Keratinocyte (primary cell): ENCODE measurements around the gene SLC39A8. TPM values are rescaled to one million over a fixed set of nuclear protein-coding genes. Genes with fewer than 3 reads are reported as not detected.

ENCODE experiments used
- DNase-seq: peaks from one replicate; pipeline ENCODE4 v3.0.0-alpha.2; 2011; ENCODE audit warnings: low read depth, missing footprints, low spot score
- FAIRE-seq: peaks from 2 replicates; lab custom pipeline; 2011; peaks lifted over from hg19 to GRCh38; lab: Jason Lieb, UNC
- H2AFZ ChIP-seq: 2 replicates; pipeline ENCODE4 v1.6.0; 2012; ENCODE audit warnings: low read length, control low read depth, inconsistent platforms; ENCODE audit not compliant: control insufficient read depth
- H3K27ac ChIP-seq: 2 replicates; pipeline ENCODE4 v1.5.1; 2011; ENCODE audit warnings: low read length; ENCODE audit not compliant: control insufficient read depth, insufficient read depth
- H3K27me3 ChIP-seq: 3 replicates; pipeline ENCODE4 v1.6.0; 2011; ENCODE audit warnings: low read length; ENCODE audit not compliant: control insufficient read depth, insufficient read depth; ENCODE audit errors: extremely low read depth
- H3K36me3 ChIP-seq, 2 experiments: 2 replicates in 1 of 2; 3 replicates in 1 of 2; pipeline ENCODE4 v1.5.1; 2011; ENCODE audit warnings: low read length in 2 of 2, mild to moderate bottlenecking in 1 of 2; ENCODE audit not compliant: control insufficient read depth in 2 of 2, insufficient read depth in 2 of 2; ENCODE audit errors: extremely low read depth in 1 of 2
- H3K4me1 ChIP-seq: 3 replicates; pipeline ENCODE4 v1.5.1; 2011; ENCODE audit warnings: low read length; ENCODE audit not compliant: control insufficient read depth, insufficient read depth; ENCODE audit errors: extremely low read depth
- H3K4me2 ChIP-seq: 3 replicates; pipeline ENCODE4 v1.6.0; 2011; ENCODE audit warnings: low read depth, low read length; ENCODE audit not compliant: control insufficient read depth, insufficient read depth; ENCODE audit errors: extremely low read depth
- H3K4me3 ChIP-seq, 3 experiments: fragments of 200-600 bp in 1 of 3; sonication (generic) in 1 of 3; 2 replicates in 2 of 3; 3 replicates in 1 of 3; pipeline ENCODE4 v1.5.1; 2011 to 2016; ENCODE audit warnings: low read length in 3 of 3, mild to moderate bottlenecking in 3 of 3, control low read depth in 2 of 3, inconsistent platforms in 1 of 3, low read depth in 1 of 3, mixed read lengths in 1 of 3, mixed run types in 1 of 3, moderate library complexity in 1 of 3; ENCODE audit not compliant: control insufficient read depth in 2 of 3, insufficient read depth in 2 of 3; ENCODE audit errors: extremely low read depth in 1 of 3
- H3K79me2 ChIP-seq: 2 replicates; pipeline ENCODE4 v1.6.0; 2012; ENCODE audit warnings: low read length; ENCODE audit not compliant: control insufficient read depth, insufficient read depth
- H3K9ac ChIP-seq: 3 replicates; pipeline ENCODE4 v1.6.0; 2011; ENCODE audit warnings: low read length; ENCODE audit not compliant: control insufficient read depth, insufficient read depth; ENCODE audit errors: extremely low read depth
- H3K9me1 ChIP-seq: 3 replicates; pipeline ENCODE4 v1.6.0; 2011; ENCODE audit warnings: low read length; ENCODE audit not compliant: control insufficient read depth, insufficient read depth; ENCODE audit errors: extremely low read depth
- H3K9me3 ChIP-seq: 2 replicates; pipeline ENCODE4 v1.5.1; 2012; ENCODE audit warnings: low read depth, low read length; ENCODE audit not compliant: control insufficient read depth
- H4K20me1 ChIP-seq: 3 replicates; pipeline ENCODE4 v1.6.0; 2011; ENCODE audit warnings: low read length; ENCODE audit not compliant: control insufficient read depth, insufficient read depth; ENCODE audit errors: extremely low read depth
- EZH2 ChIP-seq: IDR thresholded peaks from one replicate; pipeline ENCODE4 v1.6.1; 2012; ENCODE audit warnings: inconsistent platforms, mild to moderate bottlenecking, low read length, moderate library complexity
- dilution Hi-C: fragments of 300-500 bp; cut with MboI; formaldehyde crosslinking; loops from one replicate; pipeline ENCODE4 v1.7.0; 2020; ENCODE audit warnings: low sequenced_read_pairs; ENCODE audit not compliant: extremely low pct_ligation_motif_present
- polyA plus RNA-seq, 5 experiments: library from polyadenylated mRNA; depleted of rRNA in 3 of 5; stranded (reverse) in 3 of 5; stranded (forward) in 1 of 5; unstranded in 1 of 5; fragments of >200 nt; gene quantifications; 1 replicate in 1 of 5; 2 replicates in 3 of 5; 3 replicates in 1 of 5; pipeline versions ENCODE4 v1.2.1 to v1.2.3, GENCODE V29; 2011 to 2012; ENCODE audit warnings: missing spikeins in 2 of 5, low read depth in 1 of 5, low replicate concordance in 1 of 5
- TF ChIP-seq, protein P1 (sequence below), 3 experiments: IDR thresholded peaks in 1 of 3; conservative IDR thresholded peaks in 1 of 3; optimal IDR thresholded peaks in 1 of 3; 2 replicates in 2 of 3; 3 replicates in 1 of 3; pipeline versions ENCODE3 to v1.5.1; 2011; ENCODE audit warnings: low read length in 3 of 3, mild to moderate bottlenecking in 3 of 3, moderate library complexity in 2 of 3, control low read depth in 1 of 3, inconsistent platforms in 1 of 3; ENCODE audit not compliant: insufficient read depth in 2 of 3; ENCODE audit errors: extremely low read depth in 1 of 3

Gene SLC39A8
- polyA plus RNA-seq, 1 donor (not counting 4 experiments of a cell fraction or from before 2014, with no cell fraction given) = 7.5 TPM

DNA sequence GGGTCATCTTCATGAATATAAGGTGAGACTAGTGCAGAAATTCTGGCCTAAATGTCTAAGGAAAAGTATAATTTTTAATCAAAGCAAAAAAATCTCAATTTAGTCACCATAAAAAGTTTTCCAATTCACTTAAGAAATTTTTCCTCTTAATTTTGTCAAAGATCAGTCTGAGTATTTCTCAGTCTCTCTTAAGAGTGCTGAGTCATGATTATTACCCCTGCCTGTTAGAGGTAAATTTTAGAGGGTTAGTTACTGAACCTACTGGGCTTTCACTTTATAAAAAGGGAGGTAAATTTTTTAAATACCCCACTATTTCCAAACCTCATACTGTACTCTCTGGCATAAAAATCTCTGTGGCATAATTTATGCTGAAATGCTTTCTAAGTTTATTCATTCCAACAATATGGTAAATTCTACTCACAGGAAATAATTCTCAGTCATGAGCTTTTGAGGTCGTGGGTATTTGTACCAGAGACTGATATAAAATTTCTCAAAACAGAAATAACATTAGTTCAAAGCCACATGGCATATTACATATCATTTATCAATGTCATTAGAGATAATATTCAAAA lies 122.4 kb downstream of the SLC39A8 start:
- Histone ChIP-seq H3K4me2 (no peak overlapping the region), H3K9me1 (no peaks in the 10 kb centered on the region), H3K9me3 (no peaks in the 10 kb centered on the region), H3K4me1 (no peaks in the 10 kb centered on the region), H2AFZ (no peak overlapping the region), H3K79me2 (no peaks in the 10 kb centered on the region), H3K4me3 (no peak overlapping the region), H3K27ac (no peak overlapping the region), H3K36me3 (no peaks in the 10 kb centered on the region), H3K9ac (no peak overlapping the region), H4K20me1 (no peaks in the 10 kb centered on the region), H3K27me3 (peaks cover 6% of the 10 kb centered on the region)
- FAIRE-seq (no peak), DNase-seq (no peak)
- dilution Hi-C loops = no loop called here
- no peak for TF ChIP-seq EZH2
- TF ChIP-seq, protein P1, sequence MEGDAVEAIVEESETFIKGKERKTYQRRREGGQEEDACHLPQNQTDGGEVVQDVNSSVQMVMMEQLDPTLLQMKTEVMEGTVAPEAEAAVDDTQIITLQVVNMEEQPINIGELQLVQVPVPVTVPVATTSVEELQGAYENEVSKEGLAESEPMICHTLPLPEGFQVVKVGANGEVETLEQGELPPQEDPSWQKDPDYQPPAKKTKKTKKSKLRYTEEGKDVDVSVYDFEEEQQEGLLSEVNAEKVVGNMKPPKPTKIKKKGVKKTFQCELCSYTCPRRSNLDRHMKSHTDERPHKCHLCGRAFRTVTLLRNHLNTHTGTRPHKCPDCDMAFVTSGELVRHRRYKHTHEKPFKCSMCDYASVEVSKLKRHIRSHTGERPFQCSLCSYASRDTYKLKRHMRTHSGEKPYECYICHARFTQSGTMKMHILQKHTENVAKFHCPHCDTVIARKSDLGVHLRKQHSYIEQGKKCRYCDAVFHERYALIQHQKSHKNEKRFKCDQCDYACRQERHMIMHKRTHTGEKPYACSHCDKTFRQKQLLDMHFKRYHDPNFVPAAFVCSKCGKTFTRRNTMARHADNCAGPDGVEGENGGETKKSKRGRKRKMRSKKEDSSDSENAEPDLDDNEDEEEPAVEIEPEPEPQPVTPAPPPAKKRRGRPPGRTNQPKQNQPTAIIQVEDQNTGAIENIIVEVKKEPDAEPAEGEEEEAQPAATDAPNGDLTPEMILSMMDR (optimal IDR thresholded peaks at IDR 0.05 in 1 of 3, IDR thresholded peaks at IDR 0.05 in 1 of 3, conservative IDR thresholded peaks at IDR 0.05 in 1 of 3; ENCODE audit: extremely low read depth in 1 of 3, insufficient read depth in 2 of 3, low read length in 3 of 3) = no peak

DNA sequence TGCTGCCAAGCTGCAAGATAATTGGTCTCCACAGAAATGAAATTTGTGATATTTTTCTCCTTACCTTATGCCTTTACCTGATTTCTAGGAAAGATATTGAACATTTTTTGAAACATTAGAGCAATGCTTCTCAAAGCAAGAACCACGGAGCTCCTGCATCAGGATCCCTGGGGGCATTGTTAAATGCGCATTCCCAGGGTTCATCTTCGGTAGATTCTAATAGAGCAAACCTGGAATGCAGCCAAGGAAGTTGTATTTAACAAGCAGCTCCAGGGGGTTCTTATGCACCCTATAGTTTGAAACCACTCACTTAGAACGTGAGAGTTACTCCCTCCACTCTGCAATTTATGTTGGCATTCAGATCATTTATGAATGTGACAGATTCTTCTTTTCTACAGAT lies 126.2 kb downstream of the SLC39A8 start:
- Histone ChIP-seq H2AFZ (no peak overlapping the region), H3K4me2 (no peak overlapping the region), H3K27ac (no peak overlapping the region), H3K9me1 (no peaks in the 10 kb centered on the region), H3K79me2 (no peaks in the 10 kb centered on the region), H3K4me1 (no peaks in the 10 kb centered on the region), H4K20me1 (no peaks in the 10 kb centered on the region), H3K4me3 (no peak overlapping the region), H3K27me3 (peaks cover 6% of the 10 kb centered on the region), H3K36me3 (no peaks in the 10 kb centered on the region), H3K9ac (no peak overlapping the region), H3K9me3 (no peaks in the 10 kb centered on the region)
- dilution Hi-C loops = no loop called here
- FAIRE-seq (no peak), DNase-seq (no peak)
- no peak for TF ChIP-seq EZH2
- TF ChIP-seq, protein P1 (optimal IDR thresholded peaks at IDR 0.05 in 1 of 3, IDR thresholded peaks at IDR 0.05 in 1 of 3, conservative IDR thresholded peaks at IDR 0.05 in 1 of 3; ENCODE audit: extremely low read depth in 1 of 3, insufficient read depth in 2 of 3, low read length in 3 of 3) = no peak
